ENCODE data around the gene RABL6. TPM values are rescaled to one million over a fixed set of nuclear protein-coding genes. Genes with fewer than 3 reads are reported as not detected.
A peak's percentile ranks its signal among the peaks of the same experiment; 100 is the strongest.

RABL6 gene
- total and polyA plus RNA-seq, 2 of the 4 experiments (the other 2 are of a cell fraction) = 37.1 to 47.5 TPM

GRCh38 chr9:136784249-136784996 lies 23.3 kb upstream of the RABL6 start:
- Histone ChIP-seq H3K23ac (ENCODE audit: low read depth, low read length) (no peak overlapping the region), H2BK15ac (ENCODE audit: low read depth, low read length) (no peak overlapping the region), H4K5ac (ENCODE audit: low read depth, low read length) (no peak overlapping the region), H3K9me1 (ENCODE audit: insufficient read depth, low read length) (no peaks in the 10 kb centered on the region), H2AK9ac (replicated peaks; ENCODE audit: low read depth, low read length, poor library complexity) (no peak overlapping the region), H3K4me2 (ENCODE audit: low read depth, low read length) (no peak overlapping the region), H3K4me3 (ENCODE audit: insufficient read depth, low read depth, low read length) (no peak overlapping the region), H3K56ac (ENCODE audit: extremely low read depth, insufficient read depth, low read length) (no peak overlapping the region), H3K4ac (ENCODE audit: low read depth, low read length) (no peak overlapping the region), H4K91ac (ENCODE audit: insufficient read depth, low read depth, low read length) (no peak overlapping the region), H3K27ac (ENCODE audit: insufficient read depth, low read length) (no peak overlapping the region), H3K9ac (ENCODE audit: low read depth, low read length) (no peak overlapping the region), H3K18ac (ENCODE audit: low read depth, low read length) (no peak overlapping the region), H4K8ac (ENCODE audit: low read depth in 2 of 2, low read length in 2 of 2) (no peak overlapping the region), H2BK5ac (ENCODE audit: low read depth, low read length, poor library complexity, severe bottlenecking) (no peak overlapping the region), H3K79me1 (ENCODE audit: low read depth in 1 of 2, low read length in 2 of 2) (no peaks in the 10 kb centered on the region), H2AFZ (replicated peaks; ENCODE audit: low read length, poor library complexity) (no peak overlapping the region), H2AK5ac (ENCODE audit: low read depth, low read length) (no peak overlapping the region), H3K27me3 (ENCODE audit: control insufficient read depth, insufficient read depth, low read length) (peaks cover 26% of the 10 kb centered on the region), H3K9me3 (ENCODE audit: control insufficient read depth, insufficient read depth, low read length) (no peaks in the 10 kb centered on the region), H2BK20ac (ENCODE audit: low read depth, low read length) (no peak overlapping the region), H3K4me1 (ENCODE audit: control insufficient read depth, insufficient read depth, low read length) (no peaks in the 10 kb centered on the region), H4K20me1 (ENCODE audit: insufficient read depth, low read length) (no peaks in the 10 kb centered on the region), H2BK120ac (ENCODE audit: low read depth, low read length) (no peak overlapping the region), H3K36me3 (ENCODE audit: control insufficient read depth, insufficient read depth, low read length) (no peaks in the 10 kb centered on the region), H3K14ac (replicated peaks; ENCODE audit: low read depth, low read length) (no peak overlapping the region)
- POLR2A ChIA-PET (ENCODE audit: unreplicated experiment) = no interaction called here
- intact Hi-C loops (cut with micrococcal nuclease) (no loop called here), in situ Hi-C loops (cut with MboI; ENCODE audit: low sequenced_read_pairs) (loop anchor here (10.0 kb wide), 1 partner anchor 250 kb away; the partner anchor contains the start of gene FUT7), dilution Hi-C loops (cut with HindIII; ENCODE audit: low sequenced_read_pairs, unreplicated experiment) (no loop called here)
- TF ChIP-seq RFX5 (IDR thresholded peaks at IDR 0.05; ENCODE audit: low read depth, low read length) = no peak
- TF ChIP-seq NFE2L2 (IDR thresholded peaks at IDR 0.05; ENCODE audit: low read depth, low read length) = no peak
- no peak for TF ChIP-seq MXI1 (IDR thresholded peaks at IDR 0.05; ENCODE audit: borderline replicate concordance, low read depth, low read length)
- no peak for TF ChIP-seq CHD1 (IDR thresholded peaks at IDR 0.05; ENCODE audit: low read depth, low read length)
- TF ChIP-seq CTCF (conservative IDR thresholded peaks at IDR 0.05; ENCODE audit: low read depth, low read length) = peak; percentile 32
- TF ChIP-seq MAZ (IDR thresholded peaks at IDR 0.05; ENCODE audit: borderline replicate concordance, low read depth, low read length) = no peak
- TF ChIP-seq USF2 (IDR thresholded peaks at IDR 0.05; ENCODE audit: low read depth, low read length) = no peak
- TF ChIP-seq BHLHE40 (IDR thresholded peaks at IDR 0.05; ENCODE audit: low read depth, low read length) = no peak
- TF ChIP-seq RAD21 (IDR thresholded peaks at IDR 0.05; ENCODE audit: low read length) = no peak; the same call in 1 of the 2 replicates
- TF ChIP-seq SMC3 (IDR thresholded peaks at IDR 0.05; ENCODE audit: low read depth, low read length) = peak; percentile 28; the same call in 1 of the 2 replicates
- TF ChIP-seq ELK1 (IDR thresholded peaks at IDR 0.05; ENCODE audit: borderline replicate concordance, low read depth, low read length) = no peak
- TF ChIP-seq POLR2A (IDR thresholded peaks at IDR 0.05; ENCODE audit: low read depth, low read length) = no peak
- CTCF ChIA-PET = no interaction called here
- no peak for ATAC-seq (ENCODE audit: low read depth)
- WGBS, 2 experiments (ENCODE audit: extremely low coverage in 2 of 2, insufficient read length in 1 of 2) = 8% methylated on average over 2 of the region's 9 CpGs; no CpG with 5 or more reads in 1 of the 2 experiments
- no peak for DNase-seq
- no TSS peak for BruUV-seq (replicated peaks)

Measured in IMR-90 (cell line).